Caco-2 (cell line): ENCODE data around the gene BEND5. TPM values are rescaled to one million over a fixed set of nuclear protein-coding genes. Genes with fewer than 3 reads are reported as not detected.

ENCODE experiments used
- BruUV-seq: library from RNA; stranded (reverse); fragments of 400-500 nt; replicated peaks from 2 replicates; lab custom pipeline; 2021; lab: Mats Ljungman, UMichigan
- CTCF ChIA-PET: fragments of 300-600 bp; sonication (Branson Sonifier 250); formaldehyde crosslinking; loops from one replicate; lab custom pipeline; 2022; ENCODE audit warnings: antibody characterized with exemption; lab: Charles Lee
- POLR2A ChIA-PET: fragments of 300-600 bp; sonication (Branson Sonifier 250); formaldehyde crosslinking; loops from one replicate; lab custom pipeline; 2022; ENCODE audit warnings: antibody characterized with exemption; lab: Charles Lee
- DNase-seq, 2 experiments: peaks; one replicate each; pipeline versions ENCODE4 v3.0.0 to v3.0.0-alpha.2; 2020 to 2022
- H3K27me3 ChIP-seq: replicated peaks from 2 replicates; pipeline ENCODE4 v1.6.0; 2011; ENCODE audit warnings: low read length; ENCODE audit not compliant: control insufficient read depth, insufficient read depth
- H3K36me3 ChIP-seq: 2 replicates; pipeline ENCODE4 v1.5.1; 2011; ENCODE audit warnings: low read length; ENCODE audit not compliant: control insufficient read depth, insufficient read depth
- H3K4me1 ChIP-seq: fragments of 250-450 bp; sonication (Bioruptor Pico); 2 replicates; pipeline ENCODE4 v1.5.1; 2020; ENCODE audit warnings: mild to moderate bottlenecking
- H3K4me3 ChIP-seq: 2 replicates; pipeline ENCODE4 v1.5.1; 2011; ENCODE audit warnings: low read depth, mild to moderate bottlenecking, control low read depth, low read length
- H3K9me3 ChIP-seq: fragments of 250-450 bp; sonication (Bioruptor Pico); 2 replicates; pipeline ENCODE4 v1.5.1; 2020; ENCODE audit warnings: mild to moderate bottlenecking, moderate library complexity
- H3K27ac Mint-ChIP-seq: one replicate; pipeline ENCODE4 v1.8.0; 2022; ENCODE audit warnings: mixed read lengths; ENCODE audit not compliant: unreplicated experiment
- H3K27me3 Mint-ChIP-seq: one replicate; pipeline ENCODE4 v1.8.0; 2022; ENCODE audit warnings: mixed read lengths; ENCODE audit not compliant: insufficient read depth, unreplicated experiment
- H3K36me3 Mint-ChIP-seq: one replicate; pipeline ENCODE4 v1.8.0; 2022; ENCODE audit warnings: mild to moderate bottlenecking, mixed read lengths; ENCODE audit not compliant: insufficient read depth, unreplicated experiment
- H3K4me1 Mint-ChIP-seq: one replicate; pipeline ENCODE4 v1.8.0; 2022; ENCODE audit warnings: low read depth, mixed read lengths; ENCODE audit not compliant: unreplicated experiment
- H3K4me3 Mint-ChIP-seq: one replicate; pipeline ENCODE4 v1.8.0; 2022; ENCODE audit warnings: mild to moderate bottlenecking, moderate library complexity, mixed read lengths; ENCODE audit not compliant: unreplicated experiment
- H3K9me3 Mint-ChIP-seq: one replicate; pipeline ENCODE4 v1.8.0; 2022; ENCODE audit warnings: mixed read lengths; ENCODE audit not compliant: unreplicated experiment
- CTCF ChIP-seq, 2 experiments: fragments of 200-600 bp in 1 of 2; IDR thresholded peaks; 1 replicate in 1 of 2; 2 replicates in 1 of 2; pipeline versions ENCODE4 v1.5.1 to v1.8.0; 2011 to 2022; ENCODE audit warnings: antibody characterized with exemption in 1 of 2, control low read depth in 1 of 2, inconsistent platforms in 1 of 2, low read depth in 1 of 2, low read length in 1 of 2, mild to moderate bottlenecking in 1 of 2, moderate library complexity in 1 of 2; ENCODE audit not compliant: insufficient read depth in 1 of 2, severe bottlenecking in 1 of 2, unreplicated experiment in 1 of 2
- intact Hi-C: fragments of 100-400 bp; cut with micrococcal nuclease; formaldehyde crosslinking; loops from one replicate; pipeline ENCODE4 v1.10.0; 2022; ENCODE audit not compliant: unreplicated experiment
- total RNA-seq: library from RNA; stranded (reverse); gene quantifications from 2 replicates; pipeline ENCODE4 v1.2.3, GENCODE V29; 2022

Gene BEND5
- total RNA-seq, 1 experiment from 2014 or later: 0.57 TPM

DNA sequence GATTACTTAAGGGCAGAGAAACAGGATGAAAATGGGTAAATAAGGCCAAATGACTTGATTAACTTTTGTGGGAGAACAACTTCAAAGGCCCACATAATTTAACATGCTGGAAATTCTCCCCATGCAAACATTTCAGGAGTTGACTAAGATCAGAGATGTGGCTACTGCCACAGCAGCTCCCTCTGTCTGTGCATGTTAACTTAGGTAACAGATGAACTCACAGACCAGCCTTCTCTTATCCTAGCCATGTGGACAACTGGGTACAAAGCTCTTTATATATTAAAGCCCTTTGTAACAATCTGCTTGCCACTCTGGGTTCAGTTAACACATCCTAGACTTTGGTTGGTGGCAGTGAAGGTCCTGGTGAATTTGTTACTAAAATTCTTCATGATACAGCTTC lies 33.2 kb downstream of the BEND5 start:
- Mint-ChIP-seq H3K9me3 (no peaks in the 10 kb centered on the region), H3K27ac (no peak overlapping the region), H3K4me3 (no peak overlapping the region), H3K27me3 (no peaks in the 10 kb centered on the region), H3K36me3 (peaks cover 5% of the 10 kb centered on the region), H3K4me1 (peaks cover 8% of the 10 kb centered on the region)
- DNase-seq: no peak
- TF ChIP-seq CTCF (IDR thresholded peaks at IDR 0.05; ENCODE audit: insufficient read depth in 1 of 2, low read depth in 1 of 2, low read length in 1 of 2, severe bottlenecking in 1 of 2, unreplicated experiment in 1 of 2): no peak
- Histone ChIP-seq H3K4me3 (no peak overlapping the region), H3K27me3 (no peaks in the 10 kb centered on the region), H3K4me1 (0 out of 2 replicates have a peak, but pooled peaks cover 9% of the 10 kb centered on the region), H3K36me3 (no peaks in the 10 kb centered on the region), H3K9me3 (no peaks in the 10 kb centered on the region)
- CTCF ChIA-PET: interaction anchor here (1.8 kb wide), 1 partner anchor 74 kb away, joined by 6 read pairs; no protein-coding TSS in a partner anchor
- no TSS peak for BruUV-seq
- intact Hi-C loops: no loop called here
- POLR2A ChIA-PET: no interaction called here

GRCh38 chr1:48741380-48741779 lies 35.3 kb downstream of the BEND5 start:
- Histone ChIP-seq H3K4me1 (0 out of 2 replicates have a peak, but pooled peaks cover 12% of the 10 kb centered on the region), H3K9me3 (no peaks in the 10 kb centered on the region), H3K36me3 (no peaks in the 10 kb centered on the region), H3K4me3 (no peak overlapping the region), H3K27me3 (no peaks in the 10 kb centered on the region)
- peaks cover 8% of the 10 kb centered on the region for H3K4me1 Mint-ChIP-seq
- no peak overlapping the region for H3K4me3 Mint-ChIP-seq
- no peak overlapping the region for H3K27ac Mint-ChIP-seq
- POLR2A ChIA-PET: no interaction called here
- H3K27me3 Mint-ChIP-seq: no peaks in the 10 kb centered on the region
- DNase-seq: no peak
- intact Hi-C loops: no loop called here
- H3K9me3 Mint-ChIP-seq: no peaks in the 10 kb centered on the region
- H3K36me3 Mint-ChIP-seq: peaks cover 5% of the 10 kb centered on the region
- no peak for TF ChIP-seq CTCF (IDR thresholded peaks at IDR 0.05; ENCODE audit: insufficient read depth in 1 of 2, low read depth in 1 of 2, low read length in 1 of 2, severe bottlenecking in 1 of 2, unreplicated experiment in 1 of 2)
- BruUV-seq: no TSS peak
- CTCF ChIA-PET: no interaction called here

DNA sequence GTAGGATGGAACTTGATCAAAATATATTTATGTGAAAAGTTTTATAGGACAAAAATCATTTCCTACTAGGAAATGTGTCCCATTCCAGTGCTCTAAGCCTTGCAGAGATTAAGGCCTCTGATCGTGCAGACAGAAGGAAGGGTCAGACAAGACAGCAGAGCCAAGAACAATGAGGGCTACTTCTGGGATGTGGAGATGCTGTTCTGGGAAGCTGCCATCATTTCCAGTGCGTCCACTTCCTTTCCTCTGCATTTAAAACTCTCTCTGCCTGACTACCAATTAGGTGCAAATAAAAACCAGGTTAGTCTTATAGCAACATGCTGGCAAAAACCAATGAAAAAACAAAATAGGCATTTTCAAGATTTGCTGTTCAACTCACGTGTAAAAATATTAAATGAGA lies 36.1 kb downstream of the BEND5 start:
- 0 out of 2 replicates have a peak, but pooled peaks cover 12% of the 10 kb centered on the region for H3K4me1 ChIP-seq
- CTCF ChIA-PET: no interaction called here

More for the DNA sequence above, 36.1 kb downstream of the BEND5 start:
- Histone ChIP-seq H3K27me3 (no peaks in the 10 kb centered on the region), H3K4me3 (no peak overlapping the region), H3K9me3 (no peaks in the 10 kb centered on the region), H3K36me3 (no peaks in the 10 kb centered on the region)
- no peaks in the 10 kb centered on the region for H3K27me3 Mint-ChIP-seq
- intact Hi-C loops: no loop called here
- POLR2A ChIA-PET: no interaction called here
- DNase-seq: no peak
- no TSS peak for BruUV-seq
- peaks cover 8% of the 10 kb centered on the region for H3K4me1 Mint-ChIP-seq
- no peak overlapping the region for H3K27ac Mint-ChIP-seq
- no peaks in the 10 kb centered on the region for H3K9me3 Mint-ChIP-seq
- H3K4me3 Mint-ChIP-seq: no peak overlapping the region
- H3K36me3 Mint-ChIP-seq: peaks cover 5% of the 10 kb centered on the region
- no peak for TF ChIP-seq CTCF (IDR thresholded peaks at IDR 0.05; ENCODE audit: insufficient read depth in 1 of 2, low read depth in 1 of 2, low read length in 1 of 2, severe bottlenecking in 1 of 2, unreplicated experiment in 1 of 2)
